T47D (cell line): ENCODE results near the gene NDUFA13.
A peak's percentile ranks its signal among the peaks of the same experiment; 100 is the strongest.
"Not testable (repeated sequence)": the region's sequence is repeated elsewhere in the genome, so short reads cannot be mapped to it uniquely, and the experiment has no call there.

Experiments used
- DNase-seq, 2 experiments: peaks; one replicate each; pipeline versions ENCODE4 v3.0.0 to v3.0.0-alpha.2; 2011 to 2012; ENCODE audit warnings: low read depth in 1 of 2, low spot score in 1 of 2
- JUND ChIP-seq: IDR thresholded peaks from 2 replicates; pipeline ENCODE4 v1.6.1; 2012; ENCODE audit warnings: low read depth
- in situ Hi-C: cut with HindIII; loops from 2 replicates; pipeline ENCODE4 v1.10.0; 2016; ENCODE audit warnings: low sequenced_read_pairs, low pct_unique_long_range_greater_than_20kb

NDUFA13 gene

GRCh38 chr19:19515642-19516519 is at the start of gene NDUFA13:
Gene NDUFA13, plus strand, starts transcription at chr19:19516225. Its CDS starts 14 bp downstream, at chr19:19516239.
- in situ Hi-C loops: no loop called here
- TF ChIP-seq JUND: no peak
- peak; percentile 76 to 93 for DNase-seq

GRCh38 chr19:19468424-19469050 is 47.5 kb upstream of the NDUFA13 start:
- no peak for DNase-seq
- in situ Hi-C loops: no loop called here
- TF ChIP-seq JUND: no peak

GRCh38 chr19:19470579-19470978 is 45.4 kb upstream of the NDUFA13 start:
- TF ChIP-seq JUND: no peak
- no peak for DNase-seq
- in situ Hi-C loops: no loop called here

DNA sequence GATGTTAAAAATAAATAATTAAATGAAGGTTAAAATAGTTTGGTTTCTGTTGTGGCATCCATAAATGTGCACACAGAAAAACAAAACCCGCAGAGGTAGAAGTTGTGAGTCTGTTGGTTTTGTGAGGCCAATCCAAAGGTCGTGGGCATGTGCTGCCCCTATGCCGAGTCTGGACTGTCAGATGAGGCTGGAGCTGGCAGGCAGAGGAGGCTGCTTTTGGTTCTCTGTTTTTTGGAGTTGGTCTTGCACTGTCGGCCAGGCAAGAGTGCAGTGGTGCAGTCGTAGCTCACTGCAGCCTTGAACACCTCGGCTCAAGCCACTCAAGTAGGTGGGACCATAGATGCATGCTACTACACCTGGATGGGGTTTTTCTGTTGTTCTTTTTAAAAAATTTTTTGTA is 44.3 kb upstream of the NDUFA13 start:
- no peak for DNase-seq
- TF ChIP-seq JUND: no peak
- in situ Hi-C loops: no loop called here

DNA sequence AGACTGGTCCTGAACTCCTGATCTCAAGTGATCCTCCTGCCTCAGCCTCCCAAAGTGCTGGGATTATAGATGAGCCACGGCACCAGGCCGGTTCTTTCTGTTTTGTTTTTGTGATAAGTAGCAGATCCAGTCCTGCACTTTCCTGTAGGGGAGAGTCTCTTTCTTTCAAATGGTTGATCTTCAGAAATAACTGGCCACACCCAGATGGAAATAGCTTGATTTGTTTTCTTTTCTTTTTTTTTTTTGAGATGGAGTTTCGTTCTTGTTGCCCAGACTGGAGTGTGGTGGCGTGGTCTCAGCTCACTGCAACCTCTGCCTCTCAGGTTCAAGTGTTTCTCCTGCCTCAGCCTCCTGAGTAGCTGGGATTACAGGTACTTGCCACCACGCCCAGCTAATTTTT is 43.9 kb upstream of the NDUFA13 start:
- in situ Hi-C loops, DNase-seq: not testable (repeated sequence)

GRCh38 chr19:19475015-19475765 is 40.8 kb upstream of the NDUFA13 start:
- in situ Hi-C loops: no loop called here
- no peak for DNase-seq
- no peak for TF ChIP-seq JUND

- DNase-seq: peak in 1 of 2 experiments; percentile 62
- in situ Hi-C loops: no loop called here
- no peak for TF ChIP-seq JUND
Observed at GRCh38 chr19:19475849-19476828, 39.9 kb upstream of the NDUFA13 start.

DNA sequence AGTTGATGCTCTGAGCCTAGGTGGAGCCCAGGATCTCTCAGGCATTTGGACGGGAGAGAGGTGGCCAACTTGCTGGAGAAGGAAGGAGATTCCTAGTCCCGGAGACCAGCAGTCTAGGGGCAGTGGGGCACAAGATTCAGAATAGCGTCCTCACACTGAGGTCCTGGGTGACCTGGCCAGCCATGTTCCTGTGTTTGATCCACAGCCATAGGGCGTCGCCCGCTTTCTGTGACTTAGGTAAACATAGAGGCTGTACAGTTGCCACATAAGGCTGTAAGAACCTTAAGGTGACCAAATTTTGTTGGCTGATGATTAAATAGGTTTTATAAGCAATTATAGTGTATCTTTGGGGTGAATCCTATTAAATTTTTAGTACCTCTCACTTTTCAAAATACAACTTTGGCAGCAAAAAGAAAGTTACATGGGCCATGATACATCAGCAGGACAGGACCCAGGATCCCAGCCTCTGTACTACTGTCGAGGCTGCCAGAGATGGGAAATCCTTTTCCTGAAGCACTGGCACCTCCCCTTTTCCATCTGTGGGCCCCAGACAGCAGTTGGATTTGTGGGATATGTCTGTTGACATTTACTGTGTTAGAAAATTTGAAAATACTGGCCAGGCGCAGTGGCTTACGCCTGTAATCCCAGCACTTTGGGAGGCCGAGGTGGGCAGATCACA is 38.2 kb upstream of the NDUFA13 start:
- in situ Hi-C loops: no loop called here
- no peak for DNase-seq
- TF ChIP-seq JUND: no peak

- DNase-seq: no peak
- in situ Hi-C loops: no loop called here
- TF ChIP-seq JUND: no peak
Observed at GRCh38 chr19:19480688-19481087, 35.3 kb upstream of the NDUFA13 start.

- TF ChIP-seq JUND: no peak
- in situ Hi-C loops: no loop called here
- DNase-seq: no peak
Observed at GRCh38 chr19:19482809-19483596, 33.0 kb upstream of the NDUFA13 start.
